OCI-LY7 (cell line): ENCODE measurements around the gene MAP4K1. TPM values are rescaled to one million over a fixed set of nuclear protein-coding genes. Genes with fewer than 3 reads are reported as not detected.

Experiments used
- BruUV-seq: library from RNA; stranded (reverse); fragments of 400-500 nt; replicated peaks from 2 replicates; lab custom pipeline; 2021; lab: Mats Ljungman, UMichigan
- CTCF ChIA-PET: fragments of 300-600 bp; sonication (Branson Sonifier 250); formaldehyde crosslinking; loops from one replicate; lab custom pipeline; 2022; ENCODE audit warnings: antibody characterized with exemption; ENCODE audit not compliant: unreplicated experiment; lab: Charles Lee
- POLR2A ChIA-PET: fragments of 300-600 bp; sonication (Branson Sonifier 250); formaldehyde crosslinking; loops from one replicate; lab custom pipeline; 2022; ENCODE audit warnings: antibody characterized with exemption; lab: Charles Lee
- DNase-seq: peaks from one replicate; pipeline ENCODE4 v3.0.0-alpha.2; 2015; ENCODE audit warnings: low spot score
- H2AFZ ChIP-seq: fragments of 200-600 bp; sonication (generic), shearing (Covaris generic); 2 replicates; pipeline ENCODE4 v1.6.1; 2014; ENCODE audit warnings: mild to moderate bottlenecking, antibody characterized with exemption, low read length, moderate library complexity
- H3K27ac ChIP-seq: fragments of 200-600 bp; sonication (generic); 2 replicates; pipeline ENCODE4 v1.5.1; 2014; ENCODE audit warnings: mixed run types, low read depth, mild to moderate bottlenecking, moderate library complexity, low read length, inconsistent platforms; ENCODE audit not compliant: poor library complexity, severe bottlenecking
- H3K36me3 ChIP-seq: fragments of 200-600 bp; sonication (generic); 2 replicates; pipeline ENCODE4 v1.6.1; 2014; ENCODE audit warnings: mild to moderate bottlenecking, antibody characterized with exemption, low read length, moderate library complexity, mixed read lengths; ENCODE audit not compliant: insufficient read depth
- H3K4me1 ChIP-seq: fragments of 200-600 bp; sonication (generic); 2 replicates; pipeline ENCODE4 v1.5.1; 2014; ENCODE audit warnings: mild to moderate bottlenecking, low read length; ENCODE audit not compliant: insufficient read depth, poor library complexity, severe bottlenecking
- H3K4me2 ChIP-seq: fragments of 200-600 bp; sonication (generic); 2 replicates; pipeline ENCODE4 v1.6.1; 2014; ENCODE audit warnings: mild to moderate bottlenecking, low read length
- H3K4me3 ChIP-seq: fragments of 200-600 bp; sonication (generic); 2 replicates; pipeline ENCODE4 v1.5.1; 2014; ENCODE audit warnings: mild to moderate bottlenecking, low read depth, low read length; ENCODE audit not compliant: poor library complexity, severe bottlenecking
- H3K79me2 ChIP-seq: fragments of 200-600 bp; sonication (generic); 2 replicates; pipeline ENCODE4 v1.6.1; 2016; ENCODE audit warnings: low read depth, mild to moderate bottlenecking, low read length, moderate library complexity, mixed read lengths; ENCODE audit not compliant: insufficient read depth
- H3K9me2 ChIP-seq: fragments of 200-600 bp; sonication (generic); 2 replicates; pipeline ENCODE4 v1.6.1; 2016; ENCODE audit warnings: mild to moderate bottlenecking, low read length, mixed read lengths; ENCODE audit not compliant: insufficient read depth
- H3K9me3 ChIP-seq: fragments of 200-600 bp; sonication (generic); 2 replicates; pipeline ENCODE4 v1.6.1; 2014; ENCODE audit warnings: mild to moderate bottlenecking, mixed run types, low read length, mixed read lengths
- H4K20me1 ChIP-seq: fragments of 200-600 bp; sonication (generic); 2 replicates; pipeline ENCODE4 v1.6.1; 2014; ENCODE audit warnings: mild to moderate bottlenecking, antibody characterized with exemption, low read length, moderate library complexity, mixed read lengths; ENCODE audit not compliant: insufficient read depth
- EZH2phosphoT487 ChIP-seq: fragments of 200-600 bp; sonication (generic); IDR thresholded peaks from 2 replicates; pipeline ENCODE4 v1.6.1; 2018; ENCODE audit warnings: low read depth, borderline replicate concordance, mild to moderate bottlenecking, mixed run types, antibody characterized with exemption, low read length, moderate library complexity, mixed read lengths
- intact Hi-C: fragments of 100-400 bp; cut with micrococcal nuclease; formaldehyde crosslinking; loops from one replicate; pipeline ENCODE4 v1.10.0; 2022; ENCODE audit not compliant: unreplicated experiment
- total RNA-seq, 2 experiments: library from RNA; depleted of rRNA in 1 of 2; stranded (reverse); fragments of >200 nt in 1 of 2; shearing (Covaris generic) in 1 of 2; gene quantifications; 2 replicates each; pipeline ENCODE4 v1.2.3, GENCODE V29; 2014 to 2022
- TF ChIP-seq, protein P1 (sequence below): fragments of 200-600 bp; sonication (generic); conservative IDR thresholded peaks from 2 replicates; pipeline ENCODE4 v1.5.1; 2014; ENCODE audit warnings: mild to moderate bottlenecking, antibody characterized with exemption, low read length, moderate library complexity, mixed read lengths

The MAP4K1 gene
- total RNA-seq, 2 experiments from 2014 or later: 102 to 331 TPM

DNA sequence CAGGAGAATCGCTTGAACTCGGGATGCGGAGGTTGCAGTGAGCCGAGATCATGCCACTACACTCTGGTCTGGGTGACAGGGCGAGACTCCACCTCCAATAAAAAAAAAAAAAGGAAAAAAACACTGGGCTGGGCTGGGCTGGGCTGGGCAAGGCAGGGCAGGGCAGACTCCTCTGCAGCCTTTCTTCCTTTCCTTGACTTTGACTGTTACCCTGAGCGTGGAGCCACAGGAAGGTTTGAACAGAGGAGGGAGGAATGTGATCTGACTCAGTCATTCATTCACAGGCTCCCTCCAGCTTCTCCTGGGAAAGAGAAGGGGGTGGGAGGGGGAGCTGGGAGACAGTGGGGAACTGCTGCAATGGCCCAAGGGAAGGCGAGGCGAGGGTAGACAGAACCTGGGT, 27.0 kb upstream of the MAP4K1 start:
- Histone ChIP-seq H2AFZ (no peak overlapping the region), H3K4me2 (no peak overlapping the region), H4K20me1 (peaks cover 12% of the 10 kb centered on the region), H3K79me2 (peaks cover 21% of the 10 kb centered on the region), H3K9me2 (no peaks in the 10 kb centered on the region), H3K4me1 (peaks cover 9% of the 10 kb centered on the region), H3K4me3 (no peak overlapping the region), H3K27ac (no peak overlapping the region), H3K9me3 (no peaks in the 10 kb centered on the region), H3K36me3 (no peaks in the 10 kb centered on the region)
- TF ChIP-seq EZH2phosphoT487: no peak
- TF ChIP-seq, protein P1, sequence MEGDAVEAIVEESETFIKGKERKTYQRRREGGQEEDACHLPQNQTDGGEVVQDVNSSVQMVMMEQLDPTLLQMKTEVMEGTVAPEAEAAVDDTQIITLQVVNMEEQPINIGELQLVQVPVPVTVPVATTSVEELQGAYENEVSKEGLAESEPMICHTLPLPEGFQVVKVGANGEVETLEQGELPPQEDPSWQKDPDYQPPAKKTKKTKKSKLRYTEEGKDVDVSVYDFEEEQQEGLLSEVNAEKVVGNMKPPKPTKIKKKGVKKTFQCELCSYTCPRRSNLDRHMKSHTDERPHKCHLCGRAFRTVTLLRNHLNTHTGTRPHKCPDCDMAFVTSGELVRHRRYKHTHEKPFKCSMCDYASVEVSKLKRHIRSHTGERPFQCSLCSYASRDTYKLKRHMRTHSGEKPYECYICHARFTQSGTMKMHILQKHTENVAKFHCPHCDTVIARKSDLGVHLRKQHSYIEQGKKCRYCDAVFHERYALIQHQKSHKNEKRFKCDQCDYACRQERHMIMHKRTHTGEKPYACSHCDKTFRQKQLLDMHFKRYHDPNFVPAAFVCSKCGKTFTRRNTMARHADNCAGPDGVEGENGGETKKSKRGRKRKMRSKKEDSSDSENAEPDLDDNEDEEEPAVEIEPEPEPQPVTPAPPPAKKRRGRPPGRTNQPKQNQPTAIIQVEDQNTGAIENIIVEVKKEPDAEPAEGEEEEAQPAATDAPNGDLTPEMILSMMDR: no peak
- intact Hi-C loops: no loop called here
- ChIA-PET CTCF (no interaction called here), POLR2A (interaction anchor here (0.6 kb wide), 1 partner anchor 25 kb away, joined by 3 read pairs; no protein-coding TSS in a partner anchor)
- no peak for DNase-seq
- no TSS peak for BruUV-seq

DNA sequence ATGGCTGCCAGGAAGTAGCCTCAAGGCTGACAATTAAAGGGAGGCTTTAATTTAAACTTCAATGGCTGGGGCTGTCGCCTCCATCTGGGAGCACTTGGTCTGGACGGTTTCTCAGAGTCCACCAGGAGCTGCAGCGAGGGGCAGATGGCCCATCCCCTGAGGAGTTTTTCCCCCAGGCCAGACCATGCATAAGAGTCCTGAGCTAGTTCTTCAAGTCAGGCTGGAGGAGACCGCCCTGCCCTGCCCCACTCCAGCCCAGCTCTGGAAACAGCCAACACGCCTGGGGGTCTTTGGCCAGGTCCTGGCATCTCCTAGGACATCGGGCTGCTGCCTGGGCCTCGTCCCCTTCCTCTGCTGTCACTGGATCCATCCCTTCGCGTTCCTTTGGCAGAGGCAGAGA, 24.4 kb upstream of the MAP4K1 start:
- no peaks in the 10 kb centered on the region for H3K9me3 ChIP-seq
- H3K4me3 ChIP-seq: no peak overlapping the region
- no peak overlapping the region for H3K4me2 ChIP-seq
- no peaks in the 10 kb centered on the region for H4K20me1 ChIP-seq
- CTCF ChIA-PET: no interaction called here
- intact Hi-C loops: no loop called here
- no TSS peak for BruUV-seq
- H3K79me2 ChIP-seq: no peaks in the 10 kb centered on the region
- H3K9me2 ChIP-seq: no peaks in the 10 kb centered on the region
- no peak for DNase-seq
- H2AFZ ChIP-seq: no peak overlapping the region
- POLR2A ChIA-PET: interaction anchor here (0.6 kb wide), 1 partner anchor 258 kb away, joined by 3 read pairs; no protein-coding TSS in a partner anchor
- no peak for TF ChIP-seq EZH2phosphoT487
- TF ChIP-seq, protein P1: no peak
- 0 out of 2 replicates have a peak, but pooled peaks cover under 1% of the 10 kb centered on the region for H3K36me3 ChIP-seq
- H3K4me1 ChIP-seq: peaks cover 1% of the 10 kb centered on the region
- H3K27ac ChIP-seq: no peak overlapping the region

DNA sequence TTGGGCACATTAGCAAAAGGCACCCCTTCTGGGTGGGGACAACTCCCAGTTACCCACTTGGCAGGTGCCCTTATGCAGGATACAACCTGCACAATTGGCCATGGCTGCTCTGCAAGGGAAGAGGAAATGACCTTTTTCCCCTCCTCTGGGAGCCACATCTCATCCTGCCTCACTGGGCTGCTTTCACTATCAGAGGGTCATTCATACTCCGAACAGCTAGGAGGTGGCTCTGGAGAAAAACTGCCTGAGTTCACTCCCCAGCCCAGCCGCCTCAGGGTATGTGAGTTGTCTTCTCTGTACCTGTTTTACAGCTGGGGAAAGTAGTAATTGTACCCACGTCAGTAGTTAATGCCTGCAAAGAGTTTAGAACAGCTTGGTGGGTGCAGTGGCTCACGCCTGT, 22.6 kb upstream of the MAP4K1 start:
- CTCF ChIA-PET: no interaction called here
- POLR2A ChIA-PET: no interaction called here

More for the DNA sequence above, 22.6 kb upstream of the MAP4K1 start:
- H3K9me3 ChIP-seq: no peaks in the 10 kb centered on the region
- H3K27ac ChIP-seq: no peak overlapping the region
- no peaks in the 10 kb centered on the region for H3K79me2 ChIP-seq
- H3K4me3 ChIP-seq: no peak overlapping the region
- no peak overlapping the region for H3K4me2 ChIP-seq
- no peaks in the 10 kb centered on the region for H3K9me2 ChIP-seq
- H3K4me1 ChIP-seq: peaks cover 12% of the 10 kb centered on the region
- no peak for DNase-seq
- BruUV-seq: no TSS peak
- no peaks in the 10 kb centered on the region for H4K20me1 ChIP-seq
- no peak overlapping the region for H2AFZ ChIP-seq
- H3K36me3 ChIP-seq: peaks cover 18% of the 10 kb centered on the region; the same call in 1 of the 2 replicates
- intact Hi-C loops: no loop called here
- TF ChIP-seq, protein P1: no peak
- TF ChIP-seq EZH2phosphoT487: no peak
